ENCODE measurements around the gene RAPGEF3.

Gene RAPGEF3

DNA sequence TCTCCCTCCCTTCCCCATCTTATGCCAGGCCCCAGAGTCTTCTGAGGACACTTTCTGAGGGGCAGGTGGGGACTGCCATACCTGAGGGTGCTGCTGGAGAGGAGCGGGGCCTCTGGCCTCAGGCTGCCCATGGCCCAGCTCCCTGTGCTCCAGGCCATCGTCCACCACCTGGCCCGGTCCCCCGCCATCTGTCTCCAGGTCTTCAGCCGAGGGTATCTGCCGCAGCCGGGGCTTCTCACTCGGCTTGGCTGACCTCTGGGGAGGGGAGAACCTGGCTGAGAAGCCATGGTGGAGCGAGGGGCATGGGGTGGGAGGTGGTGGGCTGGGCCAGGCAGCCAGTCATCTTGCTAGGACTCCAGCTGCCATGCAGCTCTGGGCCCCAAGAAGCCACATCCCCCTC is 36.0 kb upstream of the RAPGEF3 start:
- Mint-ChIP-seq H3K4me3 (no peak overlapping the region), H3K4me1 (no peaks in the 10 kb centered on the region), H3K27me3 (ENCODE audit: low read depth) (no peaks in the 10 kb centered on the region), H3K9me3 (no peaks in the 10 kb centered on the region), H3K27ac (no peak overlapping the region), H3K36me3 (ENCODE audit: low read depth) (peaks cover 36% of the 10 kb centered on the region)
- no peak for TF ChIP-seq CTCF (IDR thresholded peaks at IDR 0.05; ENCODE audit: unreplicated experiment in 3 of 3)

DNA sequence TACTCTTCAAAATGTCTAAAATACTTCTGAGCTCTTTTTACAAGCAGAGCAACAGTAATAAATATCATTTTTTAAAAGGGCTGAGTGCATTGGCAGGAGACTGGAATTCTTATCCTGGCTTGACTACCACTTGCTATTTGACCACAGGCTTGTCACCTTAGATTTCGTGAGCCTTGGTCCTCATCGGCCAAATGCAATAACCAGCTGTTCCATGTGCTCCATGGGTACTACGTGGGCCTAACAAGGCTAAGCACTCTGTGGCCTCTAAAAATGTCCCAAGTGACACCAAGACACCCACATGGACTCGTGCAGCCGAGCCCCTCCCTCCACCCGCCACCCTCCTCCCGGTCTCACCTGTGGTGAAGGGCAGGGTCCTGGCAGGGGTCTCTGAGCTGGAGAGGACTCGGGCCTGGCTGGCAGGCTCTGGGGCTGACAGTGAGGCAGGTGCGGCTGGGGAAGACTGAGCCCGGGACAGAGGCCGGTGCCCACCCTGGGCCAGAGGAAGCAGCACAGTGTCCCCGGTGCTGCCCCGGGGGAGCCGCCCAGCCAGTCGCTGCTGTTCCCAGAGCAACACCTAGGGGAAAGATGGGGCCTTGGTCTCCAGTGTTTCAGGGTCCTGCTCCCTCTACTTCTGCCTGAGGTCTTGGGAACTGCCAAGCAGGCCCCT is 34.5 kb upstream of the RAPGEF3 start:
- no peaks in the 10 kb centered on the region for H3K9me3 Mint-ChIP-seq
- no peaks in the 10 kb centered on the region for H3K4me1 Mint-ChIP-seq
- no peaks in the 10 kb centered on the region for H3K27me3 Mint-ChIP-seq (ENCODE audit: low read depth)
- peaks cover 44% of the 10 kb centered on the region for H3K36me3 Mint-ChIP-seq (ENCODE audit: low read depth)
- TF ChIP-seq CTCF (IDR thresholded peaks at IDR 0.05; ENCODE audit: unreplicated experiment in 3 of 3) = no peak
- H3K27ac Mint-ChIP-seq = no peak overlapping the region
- no peak overlapping the region for H3K4me3 Mint-ChIP-seq

DNA sequence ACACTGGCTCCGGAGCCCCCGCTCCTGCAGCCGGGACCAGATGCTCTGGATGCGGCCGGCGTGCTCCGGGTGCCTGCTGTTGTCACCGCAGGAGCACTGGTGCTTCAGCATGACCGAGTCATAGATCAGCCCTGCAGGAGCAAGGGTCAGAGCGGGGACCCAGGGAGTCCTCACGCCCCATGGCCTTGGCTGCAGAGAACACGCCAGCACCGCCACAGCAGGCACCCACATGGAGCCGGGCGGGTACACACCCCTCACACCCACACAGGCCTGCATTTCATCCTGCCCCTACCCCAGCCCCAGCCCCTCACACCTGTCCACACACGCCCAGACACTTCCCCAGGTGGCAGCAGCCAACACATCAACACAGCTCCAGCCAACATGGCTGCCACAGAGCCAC is 33.2 kb upstream of the RAPGEF3 start:
- Mint-ChIP-seq H3K4me3 (no peak overlapping the region), H3K36me3 (ENCODE audit: low read depth) (peaks cover 49% of the 10 kb centered on the region), H3K4me1 (no peaks in the 10 kb centered on the region), H3K27me3 (ENCODE audit: low read depth) (no peaks in the 10 kb centered on the region), H3K27ac (no peak overlapping the region), H3K9me3 (no peaks in the 10 kb centered on the region)
- TF ChIP-seq CTCF (IDR thresholded peaks at IDR 0.05; ENCODE audit: unreplicated experiment in 3 of 3) = no peak

DNA sequence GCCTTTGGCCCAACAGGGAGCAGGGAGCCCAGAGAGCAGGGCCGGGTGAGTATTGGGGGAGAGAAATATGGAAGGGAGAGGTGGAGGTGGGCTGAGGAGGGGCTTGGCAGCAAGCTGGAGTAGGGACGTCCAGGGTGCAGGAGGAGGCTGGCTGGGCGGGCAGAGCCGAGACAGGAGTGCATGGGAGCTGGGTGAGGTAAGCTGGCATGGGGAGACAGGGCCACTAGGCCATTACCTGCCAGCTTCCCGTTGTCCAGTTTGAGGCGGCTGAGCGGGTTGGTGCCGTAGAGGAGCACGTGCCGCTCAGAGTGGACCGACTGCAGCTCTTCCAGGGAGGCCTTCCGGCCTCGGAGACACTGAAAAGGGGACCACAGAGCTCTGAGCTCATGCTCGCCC is 32.7 kb upstream of the RAPGEF3 start:
- H3K4me3 Mint-ChIP-seq = no peak overlapping the region
- H3K27ac Mint-ChIP-seq = no peak overlapping the region
- no peak for TF ChIP-seq CTCF (IDR thresholded peaks at IDR 0.05; ENCODE audit: unreplicated experiment in 3 of 3)
- peaks cover 54% of the 10 kb centered on the region for H3K36me3 Mint-ChIP-seq (ENCODE audit: low read depth)
- H3K9me3 Mint-ChIP-seq = no peaks in the 10 kb centered on the region
- no peaks in the 10 kb centered on the region for H3K4me1 Mint-ChIP-seq
- no peaks in the 10 kb centered on the region for H3K27me3 Mint-ChIP-seq (ENCODE audit: low read depth)

DNA sequence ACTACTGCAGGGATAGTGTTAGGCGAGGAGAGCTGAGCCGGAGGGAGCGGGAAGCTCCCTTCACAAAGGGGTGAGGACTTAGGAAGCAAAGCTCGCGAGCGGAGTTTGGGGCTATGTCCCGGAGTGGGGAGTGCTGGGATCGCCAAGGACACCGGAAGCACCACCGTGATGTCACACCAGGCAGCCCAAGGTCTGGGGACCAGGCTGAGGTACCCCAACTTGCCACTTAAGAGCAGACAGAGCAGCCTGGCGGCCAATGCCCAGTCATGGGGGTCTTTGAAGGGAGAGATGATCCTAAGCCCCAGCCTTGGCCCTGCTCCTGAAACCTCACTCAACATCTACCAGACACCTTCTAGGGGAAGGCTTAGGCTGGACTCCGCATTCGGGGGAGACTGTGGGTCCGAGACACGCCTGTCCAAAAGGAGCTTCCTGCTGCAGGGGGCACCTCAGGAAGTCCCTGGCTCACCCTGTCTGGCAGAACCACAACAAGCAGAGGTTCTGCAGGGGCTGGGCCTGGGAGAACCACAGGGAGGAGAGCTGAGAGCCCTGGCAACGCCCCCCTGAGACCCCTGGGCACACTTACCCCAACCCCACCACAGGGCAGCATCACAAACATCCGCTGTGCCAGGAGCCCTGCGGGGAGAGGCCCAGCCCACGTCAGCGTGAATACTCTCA is 32.1 kb upstream of the RAPGEF3 start:
- TF ChIP-seq CTCF (IDR thresholded peaks at IDR 0.05; ENCODE audit: unreplicated experiment in 3 of 3) = no peak
- no peaks in the 10 kb centered on the region for H3K27me3 Mint-ChIP-seq (ENCODE audit: low read depth)

More for the DNA sequence above, 32.1 kb upstream of the RAPGEF3 start:
- Mint-ChIP-seq H3K9me3 (no peaks in the 10 kb centered on the region), H3K36me3 (ENCODE audit: low read depth) (peaks cover 56% of the 10 kb centered on the region), H3K4me1 (no peaks in the 10 kb centered on the region), H3K27ac (no peak overlapping the region), H3K4me3 (no peak overlapping the region)
